Transverse colon (tissue), 4 donors: Measurements from ENCODE around the gene GLRA3.

Experiments used
- CTCF ChIP-seq, 5 experiments: fragments of 200-600 bp in 3 of 5; fragments of 450-650 bp in 2 of 5; sonication (generic) in 3 of 5; IDR thresholded peaks; 1 replicate in 2 of 5; 2 replicates in 3 of 5; pipeline ENCODE4 v1.5.1; 2016 to 2017; ENCODE audit warnings: antibody characterized with exemption in 5 of 5, inconsistent platforms in 3 of 5, mild to moderate bottlenecking in 2 of 5, moderate library complexity in 1 of 5
- EP300 ChIP-seq: sonication (generic); formaldehyde crosslinking; IDR thresholded peaks from one replicate; pipeline ENCODE4 v1.6.1; 2017; ENCODE audit warnings: antibody characterized with exemption, low read depth
- POLR2A ChIP-seq: fragments of 450-650 bp; IDR thresholded peaks from one replicate; pipeline ENCODE4 v1.6.1; 2016; ENCODE audit warnings: antibody characterized with exemption, mild to moderate bottlenecking, moderate library complexity
- POLR2AphosphoS5 ChIP-seq, 3 donors: sonication (generic); formaldehyde crosslinking; IDR thresholded peaks; one replicate each; pipeline ENCODE4 v1.6.1; 2016; ENCODE audit warnings: antibody characterized with exemption in 3 of 3

DNA sequence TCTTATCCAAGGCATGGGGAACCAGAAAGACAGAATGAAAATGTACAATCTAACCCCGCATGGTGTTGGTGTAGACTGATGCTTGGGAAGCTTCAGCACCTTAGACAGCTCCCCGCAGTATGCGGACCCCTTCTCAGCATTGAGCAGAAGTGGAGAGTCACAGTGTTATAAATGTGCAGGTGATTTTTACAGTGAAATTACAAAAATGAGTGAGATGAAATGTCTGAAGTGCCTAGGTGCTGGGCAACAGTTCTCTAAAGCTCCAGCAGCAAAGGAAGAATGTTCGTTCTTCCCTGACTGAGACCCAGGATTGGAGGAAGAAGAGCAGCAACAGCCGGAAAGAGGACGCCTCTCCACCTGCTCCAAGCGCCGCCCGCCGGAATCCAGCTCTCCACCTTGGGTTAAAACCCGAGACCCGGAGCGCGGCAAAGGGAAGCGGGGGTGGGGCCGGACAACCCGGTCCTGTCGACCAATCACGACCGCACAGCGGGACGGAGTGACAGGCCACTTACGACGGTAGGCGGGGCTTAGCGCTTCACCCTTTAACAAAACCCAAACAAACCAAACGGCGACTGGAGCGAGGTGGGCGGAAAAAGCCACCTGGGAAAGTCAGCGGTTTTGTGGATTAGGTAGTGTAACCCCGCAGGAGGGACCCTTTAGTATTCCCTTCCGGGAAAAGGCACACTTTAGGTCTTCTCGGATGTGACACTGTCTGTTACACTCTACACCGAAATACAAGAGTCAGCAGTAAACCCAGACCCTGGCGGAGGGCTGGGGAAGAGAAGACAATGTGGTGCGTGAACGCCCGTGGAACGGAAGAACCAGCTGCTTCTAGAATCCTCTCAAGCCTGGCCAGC lies at the start of gene GLRA3:
- no peak for TF ChIP-seq POLR2A
- no peak for TF ChIP-seq CTCF (IDR thresholded peaks at IDR 0.05)
- TF ChIP-seq POLR2AphosphoS5 (IDR thresholded peaks at IDR 0.05) = no peak
- no peak for TF ChIP-seq EP300
